ENCODE results near the gene DXO.
"Not testable (repeated sequence)": the region's sequence is repeated elsewhere in the genome, so short reads cannot be mapped to it uniquely, and the experiment has no call there.

DNA sequence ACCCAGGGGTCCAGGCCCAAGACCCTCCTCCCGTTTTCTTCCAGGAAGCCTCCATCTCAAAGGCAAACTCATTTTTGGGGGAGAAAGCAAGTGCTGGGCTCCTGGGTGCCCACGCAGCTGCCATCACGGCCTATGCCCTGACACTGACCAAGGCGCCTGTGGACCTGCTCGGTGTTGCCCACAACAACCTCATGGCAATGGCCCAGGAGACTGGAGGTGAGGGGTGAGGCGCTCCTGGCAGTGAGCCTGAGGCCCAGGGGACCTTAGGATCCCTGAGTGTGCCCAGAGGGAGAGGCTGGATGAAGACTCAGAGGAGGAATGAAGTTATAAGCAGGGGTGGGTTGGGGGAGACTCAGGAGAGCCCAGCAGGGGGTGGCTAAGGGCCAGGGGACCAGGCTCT lies 24.4 kb upstream of the DXO start:
- TF ChIP-seq, protein P1, sequence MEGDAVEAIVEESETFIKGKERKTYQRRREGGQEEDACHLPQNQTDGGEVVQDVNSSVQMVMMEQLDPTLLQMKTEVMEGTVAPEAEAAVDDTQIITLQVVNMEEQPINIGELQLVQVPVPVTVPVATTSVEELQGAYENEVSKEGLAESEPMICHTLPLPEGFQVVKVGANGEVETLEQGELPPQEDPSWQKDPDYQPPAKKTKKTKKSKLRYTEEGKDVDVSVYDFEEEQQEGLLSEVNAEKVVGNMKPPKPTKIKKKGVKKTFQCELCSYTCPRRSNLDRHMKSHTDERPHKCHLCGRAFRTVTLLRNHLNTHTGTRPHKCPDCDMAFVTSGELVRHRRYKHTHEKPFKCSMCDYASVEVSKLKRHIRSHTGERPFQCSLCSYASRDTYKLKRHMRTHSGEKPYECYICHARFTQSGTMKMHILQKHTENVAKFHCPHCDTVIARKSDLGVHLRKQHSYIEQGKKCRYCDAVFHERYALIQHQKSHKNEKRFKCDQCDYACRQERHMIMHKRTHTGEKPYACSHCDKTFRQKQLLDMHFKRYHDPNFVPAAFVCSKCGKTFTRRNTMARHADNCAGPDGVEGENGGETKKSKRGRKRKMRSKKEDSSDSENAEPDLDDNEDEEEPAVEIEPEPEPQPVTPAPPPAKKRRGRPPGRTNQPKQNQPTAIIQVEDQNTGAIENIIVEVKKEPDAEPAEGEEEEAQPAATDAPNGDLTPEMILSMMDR (IDR thresholded peaks at IDR 0.05), result not testable (repeated sequence)
- TF ChIP-seq POLR2AphosphoS5, POLR2A (IDR thresholded peaks at IDR 0.05): not testable (repeated sequence)
